GM23338 (cell line): Measurements from ENCODE around the gene NCR2. TPM values are rescaled to one million over a fixed set of nuclear protein-coding genes. Genes with fewer than 3 reads are reported as not detected.
A peak's percentile ranks its signal among the peaks of the same experiment; 100 is the strongest.

Experiments
- ATAC-seq: fragments of 200-7000 bp; cut with Tn5 transposase; 3 replicates; pipeline ENCODE4 v1.9.1; 2020
- DNase-seq: peaks from one replicate; pipeline ENCODE4 v3.0.0-alpha.2; 2015; ENCODE audit warnings: low spot score
- H2AFZ ChIP-seq: fragments of 200-600 bp; sonication (generic); 2 replicates; pipeline ENCODE4 v1.8.0; 2016; ENCODE audit warnings: antibody characterized with exemption, mild to moderate bottlenecking, moderate library complexity
- H3F3A ChIP-seq: fragments of 200-600 bp; sonication (generic); replicated peaks from 2 replicates; pipeline ENCODE4 v1.8.0; 2017; ENCODE audit warnings: antibody characterized with exemption, mixed run types, low read depth
- H3K27ac ChIP-seq: fragments of 200-600 bp; sonication (generic); 2 replicates; pipeline ENCODE4 v1.6.1; 2016; ENCODE audit warnings: low read depth
- H3K27me3 ChIP-seq: fragments of 200-600 bp; sonication (generic); 2 replicates; pipeline ENCODE4 v1.8.0; 2016; ENCODE audit warnings: mild to moderate bottlenecking, mixed run types, moderate library complexity; ENCODE audit not compliant: insufficient read depth
- H3K36me3 ChIP-seq: fragments of 200-600 bp; sonication (generic); 2 replicates; pipeline ENCODE4 v1.8.0; 2016; ENCODE audit warnings: mild to moderate bottlenecking; ENCODE audit not compliant: insufficient read depth
- H3K4me1 ChIP-seq: fragments of 200-600 bp; sonication (generic); 2 replicates; pipeline ENCODE4 v1.8.0; 2016; ENCODE audit warnings: mild to moderate bottlenecking, moderate library complexity; ENCODE audit not compliant: insufficient read depth
- H3K4me2 ChIP-seq: fragments of 200-600 bp; sonication (generic); 2 replicates; pipeline ENCODE4 v1.7.1; 2017; ENCODE audit warnings: mixed run types
- H3K4me3 ChIP-seq: fragments of 200-600 bp; sonication (generic); 2 replicates; pipeline ENCODE4 v1.6.1; 2016; ENCODE audit warnings: mixed run types
- H3K79me2 ChIP-seq: fragments of 200-600 bp; sonication (generic); replicated peaks from 2 replicates; pipeline ENCODE4 v1.8.0; 2017; ENCODE audit warnings: mild to moderate bottlenecking; ENCODE audit not compliant: insufficient read depth
- H3K9me2 ChIP-seq: fragments of 200-600 bp; sonication (generic); 2 replicates; pipeline ENCODE4 v1.8.0; 2017; ENCODE audit not compliant: insufficient read depth
- H4K20me1 ChIP-seq: fragments of 200-600 bp; sonication (generic); replicated peaks from 2 replicates; pipeline ENCODE4 v1.8.0; 2017; ENCODE audit warnings: mild to moderate bottlenecking; ENCODE audit not compliant: insufficient read depth
- H3K27ac Mint-ChIP-seq: 2 replicates; pipeline ENCODE4 v1.8.0; 2020; ENCODE audit warnings: inconsistent platforms, mild to moderate bottlenecking, moderate library complexity, mixed read lengths
- H3K27me3 Mint-ChIP-seq: 3 replicates; pipeline ENCODE4 v1.8.0; 2022; ENCODE audit warnings: low read depth, mild to moderate bottlenecking, moderate library complexity, mixed read lengths, inconsistent platforms; ENCODE audit not compliant: insufficient read depth, poor library complexity
- H3K36me3 Mint-ChIP-seq: 3 replicates; pipeline ENCODE4 v1.8.0; 2021; ENCODE audit warnings: low read depth, mild to moderate bottlenecking, inconsistent platforms, moderate library complexity, mixed read lengths
- H3K4me1 Mint-ChIP-seq: 3 replicates; pipeline ENCODE4 v1.8.0; 2020; ENCODE audit warnings: mild to moderate bottlenecking, inconsistent platforms, mixed read lengths
- H3K4me3 Mint-ChIP-seq: 3 replicates; pipeline ENCODE4 v1.8.0; 2021; ENCODE audit warnings: moderate library complexity, mild to moderate bottlenecking, inconsistent platforms, mixed read lengths
- H3K9me3 Mint-ChIP-seq: 3 replicates; pipeline ENCODE4 v1.8.0; 2020; ENCODE audit warnings: moderate library complexity, mild to moderate bottlenecking, inconsistent platforms, mixed read lengths
- CREB1 ChIP-seq: fragments of 250-450 bp; sonication (Bioruptor Pico); IDR thresholded peaks from 2 replicates; pipeline ENCODE4 v1.5.0; 2020; ENCODE audit warnings: low read depth, mild to moderate bottlenecking, moderate library complexity
- EZH2 ChIP-seq: fragments of 200-600 bp; sonication (generic); IDR thresholded peaks from one replicate; pipeline ENCODE4 v1.8.0; 2017; ENCODE audit warnings: antibody characterized with exemption, mild to moderate bottlenecking, low read depth; ENCODE audit not compliant: unreplicated experiment
- JUNB ChIP-seq: IDR thresholded peaks from one replicate; pipeline ENCODE4 v1.6.1; 2016; ENCODE audit warnings: antibody characterized with exemption; ENCODE audit not compliant: unreplicated experiment
- NANOG ChIP-seq: IDR thresholded peaks from 2 replicates; pipeline ENCODE4 v1.6.1; 2016; ENCODE audit warnings: antibody characterized with exemption, borderline replicate concordance
- polyA plus RNA-seq: library from polyadenylated mRNA; unstranded; fragments of >200 nt; fragmentation: Nextera tagmentation; extraction: Ambion mirVana; gene quantifications from 2 replicates; pipeline ENCODE4 v1.2.1, GENCODE V29; 2016
- total RNA-seq: library from RNA; depleted of rRNA; stranded (reverse); fragments of >200 nt; shearing (Covaris generic); gene quantifications from 2 replicates; pipeline ENCODE4 v1.2.3, GENCODE V29; 2014
- TF ChIP-seq, protein P1 (sequence below), 2 experiments: fragments of 200-600 bp in 1 of 2; sonication (generic) in 1 of 2; conservative IDR thresholded peaks; 2 replicates each; pipeline versions ENCODE4 v1.5.1 to v1.6.1; 2016 to 2017; ENCODE audit warnings: antibody characterized with exemption in 2 of 2, low read depth in 2 of 2, mild to moderate bottlenecking in 2 of 2, moderate library complexity in 1 of 2
- TF ChIP-seq, protein P2 (sequence below): IDR thresholded peaks from one replicate; pipeline ENCODE4 v1.6.1; 2018; ENCODE audit warnings: antibody characterized with exemption; ENCODE audit not compliant: unreplicated experiment
- TF ChIP-seq, protein P3 (sequence below): IDR thresholded peaks from 2 replicates; pipeline ENCODE4 v1.6.1; 2016; ENCODE audit warnings: antibody characterized with exemption

NCR2 gene
- total and polyA plus RNA-seq, 2 experiments from 2014 or later, result not detected

DNA sequence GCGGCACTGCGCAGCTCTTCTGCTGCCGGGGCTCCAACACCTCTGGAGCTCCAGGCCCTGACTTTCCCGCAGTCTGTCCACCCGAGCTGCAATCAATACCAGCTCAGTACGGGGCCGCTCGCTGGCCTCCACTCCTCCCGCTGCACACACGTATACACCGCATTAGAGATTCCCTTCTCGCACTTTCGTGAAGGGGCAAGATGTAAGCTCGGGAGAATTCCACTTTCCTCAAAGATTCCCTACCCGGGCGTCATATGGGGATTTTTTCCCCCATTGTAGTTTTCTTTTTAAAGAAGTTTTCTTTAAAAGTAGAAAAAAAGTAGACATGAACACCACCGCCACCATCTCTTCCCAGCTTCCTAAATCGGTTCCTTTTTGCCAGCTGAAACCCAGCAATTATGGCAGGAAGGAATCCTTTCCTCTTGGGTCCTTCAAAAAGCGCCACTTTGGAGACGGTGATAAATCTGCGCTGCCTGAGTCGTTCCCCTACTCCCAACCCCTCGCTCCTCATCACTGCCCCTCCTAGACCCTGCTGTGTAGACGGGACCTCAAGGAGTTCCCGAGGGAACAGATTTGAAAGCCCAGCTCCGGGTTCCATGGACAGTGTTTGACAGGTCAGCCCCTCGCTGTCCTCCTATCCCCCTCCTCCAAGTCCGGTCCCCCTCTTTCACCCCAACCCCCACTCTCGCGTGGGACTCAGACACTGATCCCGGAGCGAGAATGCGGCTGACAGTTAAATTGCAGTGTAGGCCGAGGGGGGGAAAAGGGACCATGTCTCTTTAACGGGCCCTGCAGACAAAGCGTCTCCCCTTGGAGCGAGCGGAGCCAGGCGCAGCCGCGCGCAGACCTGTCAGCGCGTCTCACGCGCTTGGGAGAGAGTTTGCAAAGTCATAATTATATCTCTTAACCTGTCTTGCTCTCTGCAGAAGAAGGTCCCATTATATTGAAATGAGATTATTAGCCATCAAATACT is 39.5 kb downstream of the NCR2 start (continued):
- TF ChIP-seq, protein P1, sequence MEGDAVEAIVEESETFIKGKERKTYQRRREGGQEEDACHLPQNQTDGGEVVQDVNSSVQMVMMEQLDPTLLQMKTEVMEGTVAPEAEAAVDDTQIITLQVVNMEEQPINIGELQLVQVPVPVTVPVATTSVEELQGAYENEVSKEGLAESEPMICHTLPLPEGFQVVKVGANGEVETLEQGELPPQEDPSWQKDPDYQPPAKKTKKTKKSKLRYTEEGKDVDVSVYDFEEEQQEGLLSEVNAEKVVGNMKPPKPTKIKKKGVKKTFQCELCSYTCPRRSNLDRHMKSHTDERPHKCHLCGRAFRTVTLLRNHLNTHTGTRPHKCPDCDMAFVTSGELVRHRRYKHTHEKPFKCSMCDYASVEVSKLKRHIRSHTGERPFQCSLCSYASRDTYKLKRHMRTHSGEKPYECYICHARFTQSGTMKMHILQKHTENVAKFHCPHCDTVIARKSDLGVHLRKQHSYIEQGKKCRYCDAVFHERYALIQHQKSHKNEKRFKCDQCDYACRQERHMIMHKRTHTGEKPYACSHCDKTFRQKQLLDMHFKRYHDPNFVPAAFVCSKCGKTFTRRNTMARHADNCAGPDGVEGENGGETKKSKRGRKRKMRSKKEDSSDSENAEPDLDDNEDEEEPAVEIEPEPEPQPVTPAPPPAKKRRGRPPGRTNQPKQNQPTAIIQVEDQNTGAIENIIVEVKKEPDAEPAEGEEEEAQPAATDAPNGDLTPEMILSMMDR (conservative IDR thresholded peaks at IDR 0.05; ENCODE audit: low read depth in 2 of 2), result no peak
- TF ChIP-seq, protein P2, sequence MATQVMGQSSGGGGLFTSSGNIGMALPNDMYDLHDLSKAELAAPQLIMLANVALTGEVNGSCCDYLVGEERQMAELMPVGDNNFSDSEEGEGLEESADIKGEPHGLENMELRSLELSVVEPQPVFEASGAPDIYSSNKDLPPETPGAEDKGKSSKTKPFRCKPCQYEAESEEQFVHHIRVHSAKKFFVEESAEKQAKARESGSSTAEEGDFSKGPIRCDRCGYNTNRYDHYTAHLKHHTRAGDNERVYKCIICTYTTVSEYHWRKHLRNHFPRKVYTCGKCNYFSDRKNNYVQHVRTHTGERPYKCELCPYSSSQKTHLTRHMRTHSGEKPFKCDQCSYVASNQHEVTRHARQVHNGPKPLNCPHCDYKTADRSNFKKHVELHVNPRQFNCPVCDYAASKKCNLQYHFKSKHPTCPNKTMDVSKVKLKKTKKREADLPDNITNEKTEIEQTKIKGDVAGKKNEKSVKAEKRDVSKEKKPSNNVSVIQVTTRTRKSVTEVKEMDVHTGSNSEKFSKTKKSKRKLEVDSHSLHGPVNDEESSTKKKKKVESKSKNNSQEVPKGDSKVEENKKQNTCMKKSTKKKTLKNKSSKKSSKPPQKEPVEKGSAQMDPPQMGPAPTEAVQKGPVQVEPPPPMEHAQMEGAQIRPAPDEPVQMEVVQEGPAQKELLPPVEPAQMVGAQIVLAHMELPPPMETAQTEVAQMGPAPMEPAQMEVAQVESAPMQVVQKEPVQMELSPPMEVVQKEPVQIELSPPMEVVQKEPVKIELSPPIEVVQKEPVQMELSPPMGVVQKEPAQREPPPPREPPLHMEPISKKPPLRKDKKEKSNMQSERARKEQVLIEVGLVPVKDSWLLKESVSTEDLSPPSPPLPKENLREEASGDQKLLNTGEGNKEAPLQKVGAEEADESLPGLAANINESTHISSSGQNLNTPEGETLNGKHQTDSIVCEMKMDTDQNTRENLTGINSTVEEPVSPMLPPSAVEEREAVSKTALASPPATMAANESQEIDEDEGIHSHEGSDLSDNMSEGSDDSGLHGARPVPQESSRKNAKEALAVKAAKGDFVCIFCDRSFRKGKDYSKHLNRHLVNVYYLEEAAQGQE, result no peak

DNA sequence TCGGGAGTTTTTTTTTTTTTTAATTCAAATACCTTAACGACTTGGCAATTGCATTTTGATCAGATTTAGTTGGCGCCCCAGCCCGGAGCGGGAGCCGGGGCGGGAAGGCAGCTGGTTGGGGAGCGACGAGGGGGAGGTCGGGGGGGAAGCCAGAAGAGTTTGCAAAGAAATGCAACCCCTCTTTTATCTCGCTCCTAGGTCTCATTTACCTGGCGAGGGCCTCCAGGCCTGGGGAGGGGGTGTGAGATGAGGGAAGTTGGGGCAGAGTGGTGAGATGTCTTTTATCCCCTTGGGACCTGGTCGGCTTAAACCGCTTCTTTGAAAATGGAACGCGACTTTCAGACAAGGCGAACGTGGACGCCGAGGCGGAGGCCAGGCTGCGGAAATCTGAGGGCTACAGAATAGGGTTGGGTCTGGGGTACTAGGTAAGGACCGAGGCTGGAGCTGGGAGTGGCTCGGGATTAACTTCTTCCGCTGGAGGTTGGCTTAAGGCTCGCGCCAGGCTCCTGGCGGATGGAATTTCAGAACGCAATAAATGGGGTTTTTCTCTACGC is 40.3 kb downstream of the NCR2 start:
- H3K27me3 Mint-ChIP-seq, result peaks cover 87% of the 10 kb centered on the region
- H3K36me3 Mint-ChIP-seq, result no peaks in the 10 kb centered on the region
- Histone ChIP-seq H3K9me2 (no peaks in the 10 kb centered on the region), H3K36me3 (no peaks in the 10 kb centered on the region), H3K4me1 (peaks cover 40% of the 10 kb centered on the region), H4K20me1 (peaks cover 7% of the 10 kb centered on the region), H3K79me2 (no peaks in the 10 kb centered on the region), H3F3A (peaks cover 28% of the 10 kb centered on the region; the same call in 1 of the 2 replicates), H3K27ac (no peak overlapping the region), H3K4me3 (peak overlapping the region; percentile 59), H3K27me3 (peaks cover 100% of the 10 kb centered on the region), H3K4me2 (peak overlapping the region; percentile 87), H2AFZ (0 out of 2 replicates have a peak overlapping the region, but pooled peaks have one; percentile 6)
- ATAC-seq (peak; percentile 5), DNase-seq (peak; percentile 72)
- peaks cover 39% of the 10 kb centered on the region for H3K4me1 Mint-ChIP-seq
- no peaks in the 10 kb centered on the region; the same call in 2 of the 3 replicates for H3K9me3 Mint-ChIP-seq
- H3K27ac Mint-ChIP-seq, result no peak overlapping the region
- H3K4me3 Mint-ChIP-seq, result peak overlapping the region; percentile 63
- TF ChIP-seq, protein P3, sequence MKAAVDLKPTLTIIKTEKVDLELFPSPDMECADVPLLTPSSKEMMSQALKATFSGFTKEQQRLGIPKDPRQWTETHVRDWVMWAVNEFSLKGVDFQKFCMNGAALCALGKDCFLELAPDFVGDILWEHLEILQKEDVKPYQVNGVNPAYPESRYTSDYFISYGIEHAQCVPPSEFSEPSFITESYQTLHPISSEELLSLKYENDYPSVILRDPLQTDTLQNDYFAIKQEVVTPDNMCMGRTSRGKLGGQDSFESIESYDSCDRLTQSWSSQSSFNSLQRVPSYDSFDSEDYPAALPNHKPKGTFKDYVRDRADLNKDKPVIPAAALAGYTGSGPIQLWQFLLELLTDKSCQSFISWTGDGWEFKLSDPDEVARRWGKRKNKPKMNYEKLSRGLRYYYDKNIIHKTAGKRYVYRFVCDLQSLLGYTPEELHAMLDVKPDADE, result no peak
- TF ChIP-seq, protein P1 (conservative IDR thresholded peaks at IDR 0.05; ENCODE audit: low read depth in 2 of 2), result no peak
- no peak for TF ChIP-seq JUNB
- no peak for TF ChIP-seq CREB1
- peak; percentile 83 for TF ChIP-seq EZH2
- TF ChIP-seq NANOG, result no peak
